Cerebellar cortex (tissue), 1 donor: ENCODE measurements around the gene MGME1.

Experiments
- DNase-seq: peaks from one replicate; pipeline ENCODE4 v3.0.0-alpha.2; 2015; ENCODE audit warnings: low spot score

MGME1 gene

DNA sequence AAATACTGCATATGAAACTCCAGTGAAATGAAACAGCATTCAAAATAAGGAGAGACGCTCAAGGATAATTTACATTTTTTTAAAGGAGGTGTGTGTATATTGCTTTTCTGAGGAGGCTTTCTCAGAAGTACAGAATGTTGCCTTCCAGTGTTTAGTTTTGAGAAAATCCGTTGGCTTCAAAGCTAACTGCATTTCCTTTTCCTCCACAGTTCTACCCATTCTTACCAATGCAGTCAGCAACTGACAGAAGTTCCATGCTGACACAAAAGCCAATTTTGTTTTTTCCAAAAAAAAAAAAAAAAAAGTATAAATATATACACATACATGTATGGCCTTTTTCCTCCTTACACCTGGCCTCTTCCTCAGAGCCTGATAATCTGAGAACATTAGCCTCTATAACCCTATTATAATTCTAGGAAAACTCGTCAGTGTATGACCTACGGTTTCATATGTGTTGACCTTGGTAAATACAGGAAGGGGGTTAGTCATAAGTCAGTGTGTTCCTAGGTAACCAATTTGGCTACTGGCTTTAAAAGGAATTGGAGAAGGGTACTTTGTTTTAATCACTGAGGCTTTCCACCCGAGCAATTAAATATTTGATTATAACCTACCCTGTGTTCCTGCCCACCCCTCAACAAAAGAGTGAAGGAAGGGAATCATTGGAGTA lies 24.2 kb downstream of the MGME1 start:
- no peak for DNase-seq

DNA sequence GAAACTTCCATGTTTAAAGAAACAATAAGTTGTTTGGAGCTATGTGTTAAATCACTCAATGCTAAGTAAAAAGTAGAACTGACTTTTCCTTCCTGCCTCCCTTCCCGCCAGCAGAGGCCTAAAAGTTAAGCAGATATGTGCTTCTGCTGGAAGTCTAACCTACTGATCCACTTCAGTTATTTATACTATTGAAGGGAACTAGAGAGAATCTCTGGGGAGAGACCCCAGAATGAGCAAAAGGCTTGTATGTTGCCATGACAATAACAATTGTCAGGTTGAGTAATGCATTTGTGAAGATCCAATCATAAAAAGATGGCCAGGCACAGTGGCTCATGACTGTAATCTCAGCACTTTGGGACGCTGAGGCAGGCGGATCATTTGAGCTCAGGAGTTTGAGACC lies 24.7 kb downstream of the MGME1 start:
- DNase-seq = no peak

DNA sequence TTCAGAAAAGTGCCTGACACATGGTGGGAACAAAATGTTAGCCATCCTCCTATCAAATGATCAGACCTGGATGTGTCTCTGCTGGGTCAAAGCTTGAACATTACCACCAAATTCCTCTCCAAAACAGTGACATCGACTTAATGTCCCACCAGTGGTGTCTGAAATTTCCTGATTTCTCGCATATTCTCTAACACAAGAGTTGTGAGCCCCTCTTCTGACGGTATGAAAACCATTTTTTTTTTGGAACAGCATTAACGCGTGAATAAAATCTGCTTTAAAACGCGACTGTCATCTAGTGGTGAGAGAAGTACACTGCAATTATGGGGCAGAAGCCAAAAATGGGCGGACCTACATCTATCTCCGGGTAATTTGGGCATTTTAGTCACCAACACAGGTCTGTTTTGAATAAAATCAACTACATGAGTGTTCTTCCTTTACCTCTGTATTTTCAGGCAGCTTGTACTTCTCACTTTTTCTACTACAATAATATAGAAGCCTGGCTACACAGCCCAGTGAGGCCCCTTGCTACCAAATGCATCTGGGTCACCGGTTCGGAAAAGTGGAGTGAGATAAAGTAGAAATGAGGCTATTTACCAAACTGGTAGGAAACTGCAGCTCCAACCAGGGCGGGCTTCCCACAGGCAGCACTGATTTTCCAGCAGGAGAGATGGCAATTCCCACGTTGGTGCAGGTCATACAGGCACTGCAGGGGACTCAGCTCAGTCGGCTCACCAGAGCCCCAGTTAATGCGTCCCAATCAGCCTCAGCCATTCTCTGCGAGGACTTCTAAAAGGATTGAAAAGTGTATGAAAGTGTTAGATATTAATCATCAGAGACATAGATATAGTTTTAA lies 27.4 kb downstream of the MGME1 start:
- DNase-seq = peak; percentile 81

DNA sequence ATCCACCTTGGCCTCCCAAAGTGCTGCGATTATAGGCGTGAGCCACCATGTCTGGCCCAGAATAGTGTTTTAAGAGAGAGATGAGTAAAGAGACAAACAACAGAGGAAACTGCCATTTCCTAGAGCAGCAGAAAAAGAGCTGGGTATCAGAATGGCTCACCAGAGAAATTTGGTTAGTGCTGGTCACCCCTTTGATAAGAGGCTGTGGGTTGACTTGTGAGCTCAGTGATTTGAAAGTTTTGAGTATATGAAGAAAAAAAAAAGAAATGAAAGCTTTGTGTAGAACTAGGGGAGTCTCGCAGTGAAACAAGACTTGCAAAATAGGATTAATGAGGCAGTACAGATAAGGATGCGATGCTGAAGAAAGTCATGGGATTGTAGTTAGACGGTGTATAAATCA lies 29.6 kb downstream of the MGME1 start:
- no peak for DNase-seq

DNA sequence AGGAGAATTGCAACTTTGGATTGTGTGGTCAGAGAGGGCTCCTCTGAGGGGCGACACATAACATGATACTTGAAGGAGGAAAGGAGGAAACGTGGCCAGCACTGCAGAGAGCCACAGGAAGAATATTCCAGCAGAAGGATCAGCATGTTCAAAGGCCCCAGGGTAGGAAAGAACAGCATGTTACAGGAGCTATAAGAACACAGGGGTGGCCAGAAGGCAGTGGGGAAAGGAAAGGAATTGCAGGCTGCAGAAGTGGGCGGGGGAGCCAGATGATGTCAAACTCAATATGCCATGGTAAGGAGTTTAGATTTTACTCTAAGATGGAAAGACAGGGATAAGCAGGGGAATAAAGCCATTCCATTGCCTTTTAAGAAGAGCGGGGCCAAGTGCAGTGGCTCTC lies 30.7 kb downstream of the MGME1 start:
- DNase-seq = no peak

DNA sequence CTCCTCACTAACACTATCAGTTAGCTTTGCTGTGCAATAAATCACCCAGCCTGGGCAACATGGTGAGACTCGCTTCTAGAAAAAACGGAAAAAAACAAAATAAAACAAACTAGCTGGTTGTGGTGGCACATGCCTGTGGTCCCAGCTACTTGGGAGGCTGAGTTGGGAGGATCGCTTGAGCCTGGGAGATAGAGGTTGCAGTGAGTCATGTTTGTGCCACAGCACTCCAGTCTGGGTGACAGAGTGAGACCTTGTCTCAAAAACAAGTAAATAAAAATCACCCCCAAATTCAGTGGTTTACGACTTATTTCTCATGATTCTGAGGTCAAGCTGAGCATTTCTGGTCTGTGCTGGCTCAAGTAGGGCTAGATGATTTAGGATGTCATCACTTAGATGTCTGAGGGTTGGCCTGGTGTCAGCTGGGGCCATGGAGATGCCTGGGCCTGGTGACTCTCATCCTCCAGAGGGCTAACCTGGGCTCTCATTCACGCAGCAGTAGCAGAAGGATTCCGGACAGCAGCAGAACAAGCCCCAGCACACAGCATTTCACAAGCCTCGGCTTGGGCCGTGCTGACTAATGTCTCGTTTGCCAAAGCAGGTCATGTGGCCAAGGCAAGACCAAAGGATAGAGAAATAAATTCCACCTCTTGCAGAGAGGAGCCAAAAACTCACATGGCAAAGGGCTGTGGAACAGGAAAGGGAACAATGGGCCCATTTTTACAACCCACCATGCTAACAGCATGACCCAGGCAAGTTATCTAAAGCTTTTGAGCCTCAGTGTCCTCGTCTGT lies 32.5 kb downstream of the MGME1 start:
- DNase-seq = no peak

DNA sequence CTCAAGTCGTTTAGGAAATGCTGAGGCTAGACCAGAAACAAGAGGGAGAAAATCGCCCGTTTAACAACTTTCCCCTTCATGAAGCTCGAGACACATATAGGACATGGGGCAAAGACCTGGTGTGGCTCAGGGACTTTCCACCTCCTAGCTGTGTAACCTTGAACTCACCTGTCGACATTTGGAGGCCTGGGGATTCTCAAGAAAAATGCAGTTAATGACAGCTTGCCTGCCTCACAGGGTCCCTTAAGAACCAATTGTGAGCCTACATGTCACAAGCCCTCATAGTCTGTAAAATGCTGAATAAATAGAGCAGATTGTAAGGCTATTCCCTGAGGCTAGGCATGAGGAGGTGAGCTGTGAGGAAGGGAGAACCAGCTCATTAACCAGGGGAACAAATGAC lies 35.1 kb downstream of the MGME1 start:
- DNase-seq = no peak

DNA sequence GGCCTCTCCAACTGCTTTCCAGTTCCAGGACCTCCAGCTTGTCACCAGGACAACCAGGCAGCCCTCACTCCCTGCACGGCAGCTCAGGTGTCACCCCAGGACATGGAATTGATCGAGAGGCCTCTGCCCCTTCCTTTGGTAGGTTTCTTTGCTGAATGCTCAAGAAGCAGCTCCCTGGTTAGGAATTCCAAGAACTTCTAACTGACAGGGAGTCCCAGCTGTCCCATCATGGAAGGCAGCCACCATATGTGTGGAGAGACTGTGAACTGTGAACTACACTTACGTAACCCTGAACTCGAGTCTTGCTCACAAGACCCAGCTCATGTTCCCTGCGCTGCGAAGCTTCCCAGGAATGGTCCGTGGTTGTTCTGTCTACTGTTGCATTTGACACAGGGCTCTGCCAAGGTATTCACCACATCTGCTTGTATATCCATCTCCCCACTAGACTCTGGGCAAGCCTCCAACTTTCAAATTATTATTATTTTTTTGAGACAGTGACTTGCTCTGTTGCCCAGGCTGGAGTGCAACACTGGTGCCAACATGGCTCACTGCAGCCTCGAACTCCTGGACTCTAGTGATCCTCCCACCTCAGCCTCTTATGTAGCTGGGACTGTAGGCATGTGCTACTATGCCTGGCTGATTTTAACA lies 35.7 kb downstream of the MGME1 start:
- no peak for DNase-seq

DNA sequence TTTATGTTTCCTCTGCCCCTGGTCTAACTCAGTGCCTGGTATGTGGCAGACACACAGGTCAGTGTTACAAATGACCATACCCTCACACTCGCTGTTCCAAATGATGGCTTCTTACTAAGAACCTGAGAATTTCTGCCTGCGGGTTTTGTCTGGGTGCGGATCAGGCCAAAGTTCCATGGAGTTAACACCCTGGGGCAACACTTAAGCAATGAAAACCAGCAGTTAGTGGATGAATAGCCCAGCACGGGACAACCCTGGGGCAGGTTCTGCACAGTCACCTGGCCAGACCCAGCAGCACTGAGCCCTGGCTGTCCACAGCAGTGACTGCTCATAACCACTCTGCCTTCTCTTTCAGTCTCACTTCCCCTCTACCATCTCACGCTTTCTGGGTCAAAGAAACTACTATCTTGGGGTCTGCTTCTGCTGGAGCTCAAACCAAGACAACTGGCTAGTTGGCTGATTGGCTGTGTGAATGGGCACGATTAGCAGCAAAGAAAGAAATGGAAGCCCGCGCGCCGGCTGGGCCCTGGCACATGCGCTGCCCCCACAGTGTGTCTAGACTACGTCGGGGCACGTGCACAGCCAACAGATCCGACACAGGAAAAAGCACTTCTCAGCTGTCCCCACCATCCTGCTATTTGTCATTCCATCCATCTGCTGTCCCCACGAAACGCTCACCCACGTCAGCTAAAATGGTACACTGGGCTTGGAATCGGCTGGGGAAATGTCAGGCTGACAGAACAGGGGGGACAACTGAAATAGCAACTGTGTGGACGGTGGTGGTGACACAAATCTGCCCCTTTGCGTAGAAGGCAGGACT lies 36.6 kb downstream of the MGME1 start:
- no peak for DNase-seq

DNA sequence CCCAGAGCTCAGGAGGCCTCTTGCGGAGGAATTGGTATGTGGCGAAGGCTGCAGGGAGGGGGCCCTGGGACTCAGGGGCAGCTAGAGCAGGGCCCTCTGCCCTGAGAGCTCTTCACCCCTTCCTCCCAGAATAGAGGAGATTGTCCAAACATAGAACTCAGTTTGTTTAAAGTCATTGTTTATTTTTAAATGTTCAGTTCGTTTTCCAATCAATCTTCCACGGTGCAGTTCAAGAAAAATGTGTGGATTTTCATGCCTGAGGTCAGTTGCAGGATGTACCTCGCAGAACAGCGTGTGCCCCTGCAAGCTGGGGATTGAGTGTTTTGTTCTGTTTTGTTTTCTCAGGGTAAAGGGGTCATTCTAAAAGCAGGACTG lies 37.2 kb downstream of the MGME1 start:
- no peak for DNase-seq

DNA sequence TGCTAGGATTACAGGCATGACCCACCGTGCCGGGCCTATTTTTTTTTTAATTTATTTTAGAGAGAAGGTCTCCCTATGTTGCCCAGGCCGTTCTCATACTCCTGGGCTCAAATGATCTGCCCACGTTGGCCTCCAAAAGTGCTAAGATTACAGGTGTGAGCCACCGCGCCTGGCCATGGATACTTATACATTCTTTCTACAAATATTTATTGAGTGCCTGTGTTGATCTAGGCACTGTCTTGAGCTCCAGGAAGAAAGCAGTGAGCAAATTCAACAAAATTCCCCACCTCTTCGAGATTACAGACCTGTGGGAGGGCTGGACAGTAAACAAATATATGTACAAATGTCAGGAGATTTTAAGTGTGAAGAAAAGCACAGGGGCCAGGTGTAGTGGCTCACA lies 37.9 kb downstream of the MGME1 start:
- DNase-seq = no peak

DNA sequence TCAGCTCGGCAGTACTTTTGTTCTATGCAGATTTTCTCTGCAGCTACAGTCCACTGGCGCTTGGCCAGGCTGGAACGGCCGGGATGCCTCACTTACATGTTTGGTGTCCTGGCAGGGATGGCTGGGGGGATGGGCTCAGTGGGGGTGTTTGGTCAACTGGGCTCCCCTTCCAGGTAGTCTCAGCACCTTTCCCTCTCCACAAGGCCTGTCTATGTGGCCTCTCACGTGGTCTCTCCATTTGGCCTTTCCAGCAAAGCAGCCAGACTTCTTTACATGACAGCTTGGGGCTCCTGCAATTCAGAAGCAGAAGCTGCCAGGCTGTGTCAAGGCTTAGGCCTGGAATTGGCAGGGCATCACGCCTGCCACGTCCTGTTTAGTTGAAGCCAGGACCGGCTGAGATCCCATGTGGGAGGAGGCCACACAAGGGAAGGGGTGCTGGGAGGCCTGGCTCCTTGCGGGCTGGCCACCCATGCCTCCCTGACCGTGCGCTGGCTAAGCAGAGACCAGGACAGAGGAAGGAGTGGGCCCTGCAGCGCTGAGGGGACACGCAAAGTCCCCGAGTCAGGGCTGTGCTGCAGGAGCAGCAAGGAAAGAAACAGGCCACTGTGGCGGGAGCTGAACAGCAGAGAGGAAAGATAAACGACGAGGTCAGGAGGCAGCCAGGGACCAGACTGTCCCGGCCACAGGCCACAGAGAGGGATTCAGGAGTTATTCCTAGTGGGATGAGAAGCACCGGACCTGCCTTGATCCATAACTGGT lies 38.9 kb downstream of the MGME1 start:
- peak; percentile 90 for DNase-seq

DNA sequence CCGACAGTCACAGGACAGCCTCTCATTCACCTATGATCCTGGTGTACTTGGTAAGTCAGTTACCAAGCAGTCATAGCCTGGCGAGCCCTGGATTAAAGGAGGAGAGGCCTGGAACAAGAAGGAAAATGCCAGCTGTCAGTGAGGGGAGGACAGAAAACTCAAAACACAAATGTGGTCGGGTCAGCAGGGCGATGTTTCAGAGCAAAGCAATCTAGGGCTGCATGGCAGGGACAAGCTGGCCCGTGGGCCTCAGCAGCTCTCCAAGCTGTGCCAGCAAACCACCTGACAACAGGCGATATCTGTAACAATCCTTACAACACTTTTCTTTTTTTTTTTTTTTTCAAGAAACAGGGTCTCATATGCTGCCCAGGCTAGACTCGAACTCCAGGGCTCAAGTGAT lies 40.3 kb downstream of the MGME1 start:
- no peak for DNase-seq

DNA sequence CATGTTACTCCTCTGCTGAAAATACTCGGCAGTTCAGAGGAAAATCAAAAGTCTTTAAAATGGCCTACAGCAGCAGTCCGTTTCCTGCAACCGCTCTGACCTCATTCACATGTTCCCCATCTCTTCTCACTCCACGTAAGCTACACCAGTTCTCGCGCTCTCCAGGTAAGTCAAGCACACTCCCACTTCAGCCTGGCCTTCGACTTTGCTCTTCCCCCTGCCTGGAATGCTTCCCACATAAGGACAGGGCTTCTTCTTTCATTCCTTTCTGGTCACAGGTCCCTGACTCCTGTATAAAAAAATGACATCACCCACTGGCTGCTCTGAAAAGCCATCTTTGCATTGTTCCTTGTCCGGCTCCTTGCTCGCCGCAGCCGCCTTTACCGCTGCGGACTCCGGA lies 42.7 kb downstream of the MGME1 start:
- DNase-seq = no peak

DNA sequence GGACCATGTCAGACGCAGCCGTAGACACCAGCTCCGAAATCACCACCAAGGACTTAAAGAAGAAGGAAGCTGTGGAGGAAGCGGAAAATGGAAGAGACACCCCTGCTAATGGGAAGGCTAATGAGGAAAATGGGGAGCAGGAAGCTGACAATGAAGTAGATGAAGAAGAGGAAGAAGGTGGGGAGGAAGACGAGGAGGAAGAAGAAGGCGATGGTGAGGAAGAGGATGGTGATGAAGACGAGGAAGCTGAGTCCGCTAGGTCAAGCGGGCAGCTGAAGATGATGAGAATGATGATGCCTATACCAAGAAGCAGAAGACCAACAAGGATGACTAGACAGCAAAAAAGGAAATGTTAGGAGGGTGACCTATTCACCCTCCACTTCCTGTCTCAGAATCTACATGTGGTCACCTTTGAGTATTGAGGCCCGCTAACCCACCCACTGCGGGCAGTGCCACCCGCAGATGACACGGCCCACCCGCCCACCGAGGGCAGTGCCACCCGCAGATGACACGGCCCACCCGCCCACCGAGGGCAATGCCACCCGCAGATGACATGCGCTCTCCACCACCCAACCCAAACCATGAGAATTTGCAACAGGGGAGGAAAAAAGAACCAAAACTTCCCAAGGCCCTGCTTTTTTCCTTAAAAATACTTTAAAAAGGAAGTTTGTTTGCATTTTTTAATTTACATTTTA lies 43.3 kb downstream of the MGME1 start:
- no peak for DNase-seq

DNA sequence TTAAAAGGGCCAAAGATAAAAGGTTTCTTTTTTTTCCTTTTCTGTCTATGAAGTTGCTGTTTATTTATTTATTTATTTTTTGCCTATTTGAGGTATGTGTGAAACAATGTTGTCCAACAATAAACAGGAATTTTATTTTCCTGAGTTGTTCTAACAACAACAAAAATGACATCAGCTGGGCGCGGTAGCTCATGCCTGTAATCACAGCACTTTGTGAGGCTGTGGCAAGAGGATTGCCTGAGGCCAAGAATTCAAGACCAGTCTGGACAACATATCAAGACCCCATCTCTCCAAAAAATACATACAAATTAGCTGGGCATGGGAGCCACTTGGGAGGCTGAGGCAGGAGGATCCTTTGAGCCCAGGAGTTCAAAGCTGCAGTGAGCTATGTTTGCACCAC lies 44.1 kb downstream of the MGME1 start:
- no peak for DNase-seq

DNA sequence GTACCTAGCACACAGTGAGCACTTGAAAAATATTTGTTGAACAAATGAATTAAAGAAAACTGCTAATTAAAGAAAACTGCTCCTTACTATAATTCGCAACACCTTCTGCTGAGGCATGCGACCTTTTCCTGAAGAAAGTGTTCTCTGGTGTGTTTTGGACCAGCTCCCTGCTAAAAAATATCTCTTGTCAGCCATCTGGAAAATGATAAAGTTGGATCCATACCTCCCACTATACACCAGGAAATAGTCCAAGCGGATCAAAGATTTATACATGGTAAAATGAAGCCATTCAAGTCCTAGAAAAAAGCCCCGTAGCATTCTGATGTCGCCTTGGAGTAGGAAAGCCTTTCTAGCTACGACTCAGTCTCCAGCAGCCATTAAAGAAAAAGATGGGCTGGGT lies 45.6 kb downstream of the MGME1 start:
- DNase-seq = no peak

DNA sequence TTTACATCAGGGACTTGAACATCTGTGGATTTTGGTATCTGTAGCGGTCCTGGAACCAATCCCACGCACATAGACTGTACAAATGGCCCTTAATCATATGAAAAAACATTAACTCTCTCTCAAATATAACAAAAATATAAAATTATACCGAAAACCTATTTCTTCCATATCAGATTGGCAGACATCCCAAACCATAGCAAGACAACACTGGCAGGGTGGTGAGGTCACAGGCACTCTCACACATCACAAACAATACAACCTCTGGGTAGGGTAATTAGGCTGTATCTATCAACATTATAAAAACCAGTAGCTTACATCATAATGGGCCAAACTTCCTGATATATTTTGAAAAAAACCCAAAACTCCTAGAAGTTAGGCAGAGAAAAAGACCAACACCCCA lies 48.0 kb downstream of the MGME1 start:
- DNase-seq = no peak

DNA sequence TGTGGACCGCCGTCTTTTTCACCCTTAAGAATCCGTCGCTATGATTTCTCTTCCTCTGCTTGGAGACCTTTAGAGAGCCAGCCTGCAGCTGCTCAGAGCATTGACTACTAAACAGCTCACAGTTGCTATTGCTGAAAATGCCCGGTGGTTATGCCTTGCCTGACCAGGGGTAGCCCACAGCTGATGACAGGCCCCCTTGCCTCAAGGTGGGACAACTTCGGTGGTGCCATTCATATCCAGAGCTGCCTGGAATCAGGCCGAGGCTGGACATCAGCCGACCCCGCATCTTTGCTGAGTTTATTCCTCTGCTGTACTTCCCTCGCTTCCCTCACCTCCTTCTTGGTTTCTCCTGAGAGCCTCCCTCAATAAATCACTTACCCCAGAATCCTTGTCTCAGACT lies 49.3 kb downstream of the MGME1 start:
- DNase-seq = no peak

DNA sequence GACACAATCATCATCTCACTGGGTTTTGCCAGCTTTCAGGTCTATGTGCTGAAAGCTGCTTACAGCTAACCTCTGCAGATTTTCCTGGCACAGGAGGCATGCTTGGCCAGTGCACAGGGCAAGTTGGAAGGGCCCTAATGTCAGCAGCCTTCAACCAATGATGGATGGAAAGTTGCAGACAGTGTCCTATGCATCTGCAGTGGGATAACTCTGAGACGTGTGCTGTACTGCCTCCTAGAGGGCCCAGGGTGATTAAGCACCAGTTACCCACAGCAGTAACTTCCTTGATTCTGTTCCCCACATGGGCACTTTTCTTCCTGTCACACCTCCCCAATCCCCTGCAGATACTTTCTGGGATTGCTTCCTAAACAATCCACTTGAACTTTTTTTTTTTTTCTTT lies 50.2 kb downstream of the MGME1 start:
- no peak for DNase-seq
